Adipose tissue (tissue), 3 donors: ENCODE results near the gene XPR1. TPM values are rescaled to one million over a fixed set of nuclear protein-coding genes. Genes with fewer than 3 reads are reported as not detected.
"Not testable (repeated sequence)": the region's sequence is repeated elsewhere in the genome, so short reads cannot be mapped to it uniquely, and the experiment has no call there.

Experiments
- H3K27ac ChIP-seq: one replicate; pipeline ENCODE4 v1.5.1; 2013; ENCODE audit warnings: low read depth, low read length
- WGBS, 3 donors: extraction: QIAGEN DNeasy Blood & Tissue Kit; methylation state at CpG; one replicate each; pipeline ENCODE4 v1.1.7; 2013; 5-methylcytosine and 5-hydroxymethylcytosine counted together
- polyA plus RNA-seq, 3 donors: library from polyadenylated mRNA; stranded (reverse); fragments of 200-250 nt; gene quantifications; one replicate each; pipeline ENCODE4 v1.2.3, GENCODE V29; 2013
- donor health status: healthy with polysubstance abuse.
- donor health status: Bipolar disorder and iron deficiency.
- donor health status: healthy.

XPR1 gene
- polyA plus RNA-seq, 3 donors: 3.6 to 5.4 (median 5.1) TPM

DNA sequence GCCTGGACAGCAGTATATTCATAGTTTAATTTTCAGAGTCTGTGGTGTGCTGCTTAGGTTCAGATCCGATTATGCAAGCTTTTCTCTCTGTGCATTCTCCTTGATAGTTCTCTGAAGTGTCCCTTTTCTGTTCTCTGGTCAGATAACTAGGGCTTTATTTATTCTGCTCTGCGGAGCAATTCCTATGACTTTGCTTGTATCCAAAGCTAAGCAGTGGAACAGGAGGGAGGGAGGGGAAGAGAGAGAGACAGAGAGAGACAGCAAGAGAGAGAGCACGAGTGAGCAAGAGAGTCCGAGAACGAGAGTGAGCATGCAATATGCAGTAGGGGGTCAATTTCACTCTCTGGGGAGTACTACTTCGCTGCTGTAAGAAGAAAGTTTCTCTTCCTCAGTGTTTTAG, 113.3 kb downstream of the XPR1 start:
- 92 to 93% (median 92%) methylated on average over 6 of the region's 6 CpGs for WGBS, 3 donors
- no peak overlapping the region for H3K27ac ChIP-seq

DNA sequence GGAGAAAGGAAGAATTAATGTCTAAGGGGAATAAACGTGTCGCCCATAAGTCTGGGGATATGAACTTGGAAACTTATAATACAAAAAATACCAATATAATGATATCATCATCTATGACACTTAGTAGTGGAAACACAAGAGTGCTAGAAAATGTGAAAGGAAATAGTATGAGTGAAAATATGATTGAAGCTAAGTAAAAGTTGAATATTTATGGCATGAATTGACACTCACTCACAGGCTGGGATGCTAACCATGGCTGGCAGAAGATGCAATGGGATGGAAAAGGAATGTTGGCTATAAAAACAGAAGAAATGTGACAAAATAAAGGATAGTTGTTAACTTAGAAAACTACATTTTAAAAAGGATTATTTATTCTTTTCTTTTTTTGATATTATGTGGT, 120.1 kb downstream of the XPR1 start:
- 93 to 98% (median 98%) methylated on average over 2 of the region's 2 CpGs for WGBS, 3 donors
- H3K27ac ChIP-seq: no peak overlapping the region

DNA sequence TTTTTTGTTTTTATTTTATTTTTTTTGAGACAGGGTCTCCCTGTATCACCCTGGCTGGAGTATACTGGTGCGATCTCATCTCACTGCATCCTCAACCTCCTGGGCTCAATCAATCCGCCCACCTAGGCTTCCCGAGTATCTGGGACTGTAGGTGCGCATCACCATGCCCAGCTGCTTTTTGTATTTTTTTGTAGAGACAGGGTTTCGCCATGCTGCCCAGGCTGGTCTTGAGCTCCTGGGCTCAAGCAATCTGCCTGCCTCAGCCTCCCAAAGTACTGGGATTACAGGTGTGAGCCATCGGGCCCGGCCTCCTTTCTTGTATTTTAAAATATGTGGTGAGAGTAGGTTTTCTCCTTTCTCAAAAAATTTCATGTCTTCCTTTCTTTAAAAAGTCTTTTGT, 122.6 kb downstream of the XPR1 start:
- H3K27ac ChIP-seq: no peak overlapping the region
- 97 to 99% (median 98%) methylated on average over 7 of the region's 7 CpGs for WGBS, 3 donors

DNA sequence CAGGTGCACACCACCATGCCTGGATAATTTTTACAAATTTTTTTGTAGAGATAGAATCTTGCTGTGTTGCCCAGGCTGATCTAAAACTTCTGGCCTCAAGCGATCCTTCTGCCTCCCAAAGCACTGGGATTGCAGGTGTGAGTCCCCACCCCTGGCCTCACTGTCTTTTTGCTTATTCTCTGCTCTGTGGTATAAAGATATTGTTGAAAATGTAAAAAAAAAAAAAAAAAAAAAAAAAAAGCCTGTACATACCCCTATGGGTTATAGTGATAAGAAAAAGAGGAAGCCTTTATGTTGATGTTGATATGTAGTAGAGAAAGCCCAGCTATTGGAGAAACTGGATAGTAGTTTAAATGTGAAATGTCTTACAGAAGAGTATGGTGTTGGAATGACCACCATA, 125.8 kb downstream of the XPR1 start:
- WGBS, 3 donors: 96 to 98% (median 97%) methylated on average over 1 of the region's 1 CpG

DNA sequence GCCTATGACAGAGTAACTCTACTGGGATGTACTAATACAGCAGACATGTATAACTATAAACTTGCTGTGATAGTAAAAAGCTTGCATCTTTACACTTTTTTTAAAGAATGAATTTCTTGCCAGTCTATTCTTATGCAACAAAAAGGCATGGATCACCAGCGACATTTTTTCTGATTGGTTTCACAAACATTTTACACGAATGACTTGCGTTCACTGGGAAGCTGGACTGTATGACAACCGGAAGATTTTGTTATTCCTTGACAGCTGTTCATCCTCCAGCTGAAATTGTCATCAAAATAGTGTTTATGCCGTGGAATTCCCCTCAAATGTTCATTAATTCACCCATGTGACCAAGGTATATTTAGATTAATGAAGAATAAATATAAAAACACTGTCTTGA, 131.0 kb downstream of the XPR1 start:
- no peak overlapping the region for H3K27ac ChIP-seq
- 78 to 87% (median 78%) methylated on average over 5 of the region's 5 CpGs for WGBS, 3 donors

More for the DNA sequence above, 125.8 kb downstream of the XPR1 start:
- H3K27ac ChIP-seq: no peak overlapping the region

DNA sequence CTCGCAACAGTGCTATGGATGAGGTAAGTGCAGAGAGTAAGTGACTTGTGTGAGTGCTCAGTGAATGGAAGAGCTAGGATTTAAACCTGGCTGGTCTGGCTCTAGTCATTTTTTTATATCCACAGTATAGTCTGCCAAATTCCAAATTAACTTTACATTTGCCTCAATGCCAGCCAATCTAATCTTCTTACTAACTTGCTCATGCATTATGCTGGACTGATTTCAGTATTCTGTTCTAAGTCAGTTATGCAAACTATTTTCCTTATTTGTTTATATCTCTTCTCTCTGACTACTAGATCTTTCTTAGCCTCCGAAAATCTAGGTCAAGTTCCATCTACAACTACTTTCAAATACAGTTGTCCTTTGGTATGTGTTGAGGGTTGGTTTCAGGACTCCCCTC, 133.3 kb downstream of the XPR1 start:
- WGBS, 3 donors: 73 to 84% (median 81%) methylated on average over 2 of the region's 2 CpGs
- no peak overlapping the region for H3K27ac ChIP-seq

DNA sequence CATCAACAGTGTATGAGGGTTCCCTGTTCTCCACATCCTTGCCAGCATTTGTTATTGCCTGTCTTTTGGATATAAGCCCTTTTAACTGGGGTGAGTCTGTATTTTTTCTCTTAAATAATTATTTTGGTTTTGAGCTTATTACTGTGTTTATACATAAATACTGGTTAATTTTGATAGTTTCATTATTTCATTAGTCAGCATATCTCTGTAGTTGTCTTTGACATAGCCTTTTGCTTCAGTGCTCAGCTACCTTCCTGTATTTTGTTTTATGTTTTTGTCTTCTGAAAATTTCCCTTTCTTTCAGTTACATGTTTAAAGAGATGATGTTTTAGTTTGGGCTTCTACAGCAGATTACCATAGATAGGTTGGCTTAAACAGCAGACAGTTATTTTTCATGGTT, 138.1 kb downstream of the XPR1 start:
- H3K27ac ChIP-seq: no peak overlapping the region

DNA sequence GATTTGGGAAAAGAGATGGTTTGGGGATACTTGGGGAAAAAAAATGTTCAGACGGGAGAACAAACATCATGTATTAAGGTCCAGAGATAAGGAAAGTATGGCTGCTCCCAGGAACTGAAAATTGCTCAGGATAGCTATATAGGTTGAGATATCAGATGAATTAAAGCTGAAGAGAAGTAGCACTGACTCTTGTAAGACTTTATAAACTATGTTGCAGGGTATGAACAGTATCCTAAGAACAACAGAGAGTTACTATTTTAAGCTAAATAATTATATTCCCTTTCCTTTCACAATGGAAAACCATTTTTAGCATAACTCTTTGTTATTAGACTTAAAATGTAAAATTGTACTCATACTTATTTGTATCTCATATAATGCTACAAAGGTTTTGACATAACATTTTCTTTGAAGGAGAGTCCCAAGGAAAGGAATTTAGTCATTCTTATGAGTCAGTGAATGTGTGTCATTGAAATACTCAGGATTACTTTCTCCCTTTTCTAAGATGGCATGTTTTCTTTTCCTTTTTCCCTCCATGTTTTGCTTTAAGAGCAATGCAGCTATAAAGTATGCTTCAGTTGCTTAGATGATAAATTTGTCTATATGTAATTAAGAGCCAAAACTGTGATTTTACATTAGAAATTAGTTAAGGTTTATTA, 141.5 kb downstream of the XPR1 start:
- H3K27ac ChIP-seq: no peak overlapping the region
- 52 to 97% (median 94%) methylated on average over 1 of the region's 1 CpG for WGBS, 3 donors

DNA sequence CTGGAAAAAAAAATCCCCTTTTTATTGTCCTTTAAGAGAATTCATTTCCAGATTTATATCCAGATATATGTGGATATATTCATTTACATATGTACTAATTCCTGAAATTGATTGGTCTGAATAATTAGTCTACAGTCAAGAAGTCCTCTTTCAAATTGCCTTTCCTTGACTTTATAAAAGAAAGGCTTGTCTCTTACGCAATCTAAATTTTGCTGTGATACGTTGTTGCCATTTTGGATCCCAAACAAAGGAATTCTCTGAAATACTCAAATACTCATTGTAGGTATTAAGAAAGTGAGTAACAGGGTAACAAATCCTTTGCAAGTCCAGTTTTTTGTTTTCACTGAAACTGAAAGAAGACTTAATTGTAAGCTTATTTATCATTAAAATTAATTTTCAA, 144.0 kb downstream of the XPR1 start:
- 93 to 95% (median 94%) methylated on average over 2 of the region's 2 CpGs for WGBS, 3 donors
- no peak overlapping the region for H3K27ac ChIP-seq

DNA sequence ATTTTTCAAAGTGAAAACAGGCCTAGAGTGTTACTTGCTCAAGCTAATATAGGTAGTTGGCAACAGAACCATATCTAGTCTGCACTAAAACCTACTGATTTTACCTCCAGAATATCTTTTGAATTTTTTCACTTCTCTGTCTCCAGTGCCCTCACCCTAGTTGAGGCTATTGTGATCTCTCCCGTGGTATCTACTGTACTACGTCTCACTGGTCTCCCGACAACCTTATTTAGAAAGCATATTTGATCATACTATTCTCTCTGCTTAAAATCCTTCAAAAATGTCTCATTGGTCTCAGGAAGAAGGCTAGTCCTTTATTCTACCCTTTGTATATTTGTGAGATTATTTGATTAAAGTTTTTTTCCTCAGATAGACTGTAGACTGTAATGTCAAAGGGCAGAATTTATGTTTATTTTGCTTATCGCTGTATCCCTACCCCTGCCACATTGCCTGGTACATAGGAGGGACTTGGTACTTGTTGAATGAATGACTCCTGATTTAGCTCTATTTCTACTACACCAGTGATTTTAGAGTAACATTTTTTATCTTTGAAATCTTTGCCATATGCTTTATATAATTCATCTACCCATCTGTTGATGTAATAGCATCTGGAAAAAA, 145.4 kb downstream of the XPR1 start:
- 32 to 90% (median 69%) methylated on average over 4 of the region's 4 CpGs for whole genome bisulfite sequencing, 3 donors
- H3K27ac ChIP-seq: no peak overlapping the region

DNA sequence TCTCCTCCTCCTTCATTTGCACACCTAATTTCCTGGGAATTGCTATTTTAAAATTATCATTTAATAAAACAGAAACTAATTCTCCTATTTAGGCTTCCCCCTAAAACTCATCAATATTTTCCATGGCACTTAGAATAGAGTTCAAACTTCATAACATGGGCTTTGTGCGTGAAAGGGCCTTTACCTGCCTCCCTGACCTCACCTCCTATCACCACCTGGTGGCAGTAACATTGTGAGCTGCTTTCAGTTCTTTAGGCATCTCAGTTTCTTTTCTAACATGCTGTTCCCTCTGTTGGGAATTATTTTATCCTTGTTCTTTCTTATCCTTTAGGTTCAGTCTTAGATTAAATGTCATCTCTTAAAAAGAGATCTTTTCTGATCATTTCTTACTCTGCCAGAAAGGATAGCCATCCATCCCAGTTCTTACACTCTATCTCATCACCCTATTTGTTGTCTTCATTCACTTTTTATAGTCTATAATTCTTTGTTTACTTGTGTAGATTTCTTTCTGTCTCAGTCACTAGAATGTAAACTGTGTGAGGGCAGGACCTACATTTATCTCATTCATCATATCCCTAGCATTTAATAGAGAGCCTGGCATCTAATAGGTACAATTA, 147.1 kb downstream of the XPR1 start:
- no peak overlapping the region for H3K27ac ChIP-seq
- WGBS, 3 donors: 63 to 100% (median 78%) methylated on average over 1 of the region's 1 CpG

DNA sequence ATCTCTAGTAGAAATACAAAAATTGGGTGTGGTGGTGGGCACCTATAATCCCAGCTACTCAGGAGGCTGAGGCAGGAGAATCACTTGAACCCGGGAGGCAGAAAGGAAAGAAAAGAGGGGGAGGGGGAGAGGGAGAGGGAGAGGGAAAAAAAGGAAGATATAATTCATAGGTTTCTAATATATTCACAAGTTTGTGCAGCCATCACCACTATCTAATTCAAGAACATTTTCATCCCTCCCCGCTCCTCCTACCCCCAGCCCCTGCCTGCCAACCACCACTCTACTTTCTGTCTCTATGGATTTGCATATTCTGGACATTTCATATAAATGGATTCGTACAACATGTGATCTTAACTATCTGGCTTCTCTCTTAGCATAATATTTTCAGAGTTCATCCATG, 147.8 kb downstream of the XPR1 start:
- WGBS, 3 donors: 93 to 96% (median 96%) methylated on average over 3 of the region's 3 CpGs
- no peak overlapping the region for H3K27ac ChIP-seq

DNA sequence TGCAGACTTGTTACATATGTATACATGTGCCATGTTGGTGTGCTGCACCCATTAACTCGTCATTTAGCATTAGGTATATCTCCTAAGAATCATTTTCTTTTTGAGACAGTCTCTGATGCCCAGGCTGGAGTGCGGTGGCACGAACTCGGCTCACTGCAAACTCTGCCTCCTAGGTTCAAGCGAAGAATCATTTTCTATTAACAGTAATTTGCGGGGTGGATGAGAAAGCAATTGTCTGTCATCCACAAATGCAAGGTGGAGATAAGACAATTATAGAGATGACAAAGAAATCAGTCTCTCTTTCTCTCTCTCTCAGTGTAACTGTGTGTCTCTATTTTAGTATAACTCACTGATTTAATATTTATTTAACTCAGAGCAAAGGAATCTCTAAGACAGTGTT, 149.9 kb downstream of the XPR1 start:
- 91 to 97% (median 97%) methylated on average over 6 of the region's 6 CpGs for WGBS, 3 donors
- no peak overlapping the region for H3K27ac ChIP-seq

DNA sequence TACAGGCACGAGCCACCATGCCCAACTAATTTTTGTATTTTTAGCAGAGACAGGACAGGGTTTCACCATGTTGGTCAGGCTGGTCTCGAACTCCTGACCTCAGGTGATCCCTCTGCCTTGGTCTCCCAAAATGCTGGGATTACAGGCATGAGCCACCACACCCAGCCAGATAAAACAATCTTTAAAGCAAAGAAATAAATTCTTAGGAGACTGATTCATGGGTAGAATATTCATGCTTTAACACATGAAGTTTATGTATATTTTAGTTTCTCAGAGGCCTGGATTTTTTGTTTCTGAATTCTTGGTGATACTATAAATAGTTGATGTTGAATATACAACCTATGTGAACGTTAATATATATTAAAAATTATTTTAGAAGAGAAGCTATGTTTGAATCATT, 153.5 kb downstream of the XPR1 start:
- 76 to 91% (median 86%) methylated on average over 3 of the region's 3 CpGs for WGBS, 3 donors
- H3K27ac ChIP-seq: no peak overlapping the region

DNA sequence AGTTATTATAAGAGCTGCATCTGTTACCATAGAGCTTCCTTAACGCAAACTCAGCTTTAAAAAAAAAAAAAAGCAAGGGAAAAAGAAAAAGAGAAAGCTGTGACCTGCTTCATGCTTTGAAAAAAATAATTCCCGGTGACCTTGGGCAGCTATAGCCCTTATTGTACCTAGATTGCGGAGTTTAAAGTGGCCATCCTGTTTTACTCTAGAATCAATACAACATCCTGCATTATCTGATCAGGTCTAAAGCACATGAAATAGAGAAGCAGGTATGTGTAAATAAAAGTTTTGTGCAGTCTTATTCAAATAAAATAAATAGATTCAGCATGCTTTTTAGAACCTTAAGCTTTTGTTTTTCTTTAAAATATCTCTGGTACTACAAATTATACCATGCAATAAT, 154.1 kb downstream of the XPR1 start:
- no peak overlapping the region for H3K27ac ChIP-seq
- WGBS, 3 donors: 27 to 83% (median 74%) methylated on average over 3 of the region's 3 CpGs

DNA sequence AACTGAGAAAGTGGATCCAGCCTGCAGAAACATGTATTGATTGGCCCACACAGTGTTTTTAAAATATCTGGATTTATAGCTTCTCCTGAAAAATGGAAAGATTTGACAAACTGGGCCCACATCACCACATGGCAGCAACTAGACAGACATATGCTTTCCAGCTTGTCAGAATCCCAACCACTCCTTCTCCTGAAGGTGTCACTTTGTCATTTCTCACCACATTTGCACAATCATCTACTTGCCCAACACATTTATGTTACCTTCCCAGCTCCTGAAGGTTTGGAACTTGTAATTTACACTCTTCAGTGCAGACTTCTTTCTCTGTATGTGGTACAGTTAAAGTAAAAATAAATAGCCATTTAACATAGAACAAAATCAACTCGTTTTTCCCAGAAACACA, 154.8 kb downstream of the XPR1 start:
- H3K27ac ChIP-seq: no peak overlapping the region
- WGBS, 3 donors: 63 to 91% (median 87%) methylated on average over 1 of the region's 1 CpG

DNA sequence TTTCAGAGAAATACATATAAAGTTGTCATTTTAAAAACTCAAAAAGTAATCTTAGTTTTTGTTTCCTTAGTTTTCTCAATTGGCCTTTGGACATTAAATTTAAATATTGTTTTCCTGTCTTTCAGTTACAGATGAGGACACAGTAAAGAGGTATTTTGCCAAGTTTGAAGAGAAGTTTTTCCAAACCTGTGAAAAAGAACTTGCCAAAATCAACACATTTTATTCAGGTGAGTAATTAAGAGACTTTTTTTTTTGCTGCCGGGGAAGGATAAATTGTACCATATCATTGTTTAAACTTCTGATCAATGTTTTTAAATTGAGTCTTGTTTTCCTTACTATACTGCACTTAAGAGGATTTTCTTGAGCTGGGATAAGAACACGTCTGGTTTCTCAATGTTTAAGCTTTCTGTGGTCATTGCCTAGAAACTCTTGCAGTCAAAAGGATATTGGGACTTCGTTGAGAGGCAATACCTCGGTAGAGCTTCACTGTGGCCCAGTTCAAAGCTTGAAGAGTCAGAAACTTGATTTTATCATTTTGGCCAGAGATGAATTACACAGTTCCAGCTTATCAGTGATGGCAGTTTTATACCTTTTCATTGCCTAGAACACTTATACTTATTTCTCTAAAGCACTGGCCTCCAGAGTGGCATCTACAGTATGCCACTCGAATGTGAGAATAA, 155.9 kb downstream of the XPR1 start:
- 38 to 93% (median 90%) methylated on average over 5 of the region's 5 CpGs for WGBS, 3 donors
- no peak overlapping the region for H3K27ac ChIP-seq

DNA sequence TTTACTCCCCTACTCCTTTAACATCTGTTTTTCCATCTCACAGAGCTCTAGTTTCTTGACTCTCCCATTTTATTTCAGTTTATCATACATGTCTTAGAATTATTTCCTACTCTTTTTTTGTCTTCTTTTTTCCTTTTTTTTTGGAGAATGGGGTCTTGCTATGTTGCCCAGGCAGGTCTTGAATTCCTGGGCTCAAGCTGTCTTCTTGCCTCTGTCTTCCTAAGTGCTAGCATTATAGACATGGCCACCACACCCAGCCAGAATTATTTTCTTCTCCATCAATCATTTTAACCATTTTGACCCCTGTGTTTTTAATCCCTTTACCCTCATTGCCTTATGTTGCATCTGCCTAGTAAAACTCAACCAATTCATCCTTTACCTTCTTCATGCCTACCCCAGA, 157.6 kb downstream of the XPR1 start:
- no peak overlapping the region for H3K27ac ChIP-seq

DNA sequence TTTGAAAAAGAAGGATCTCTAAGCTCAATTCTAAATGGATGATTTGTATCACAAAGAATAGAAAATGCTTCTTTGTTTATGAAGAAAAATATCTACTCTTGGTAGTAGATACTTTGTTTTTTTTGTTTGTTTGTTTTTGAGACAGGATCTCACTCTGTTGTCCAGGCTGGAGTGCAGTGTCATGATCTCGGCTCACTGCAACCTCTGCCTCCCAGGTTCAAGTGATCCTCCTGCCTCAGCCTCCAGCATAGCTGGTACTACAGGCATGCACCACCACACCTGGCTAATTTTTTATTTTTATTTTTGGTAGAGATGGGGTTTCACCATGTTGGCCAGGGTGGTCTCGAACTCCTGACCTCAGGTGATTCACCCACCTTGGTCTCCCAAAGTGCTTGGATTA, 159.3 kb downstream of the XPR1 start:
- H3K27ac ChIP-seq: not testable (repeated sequence)
- 94 to 98% (median 95%) methylated on average over 2 of the region's 2 CpGs for WGBS, 3 donors

DNA sequence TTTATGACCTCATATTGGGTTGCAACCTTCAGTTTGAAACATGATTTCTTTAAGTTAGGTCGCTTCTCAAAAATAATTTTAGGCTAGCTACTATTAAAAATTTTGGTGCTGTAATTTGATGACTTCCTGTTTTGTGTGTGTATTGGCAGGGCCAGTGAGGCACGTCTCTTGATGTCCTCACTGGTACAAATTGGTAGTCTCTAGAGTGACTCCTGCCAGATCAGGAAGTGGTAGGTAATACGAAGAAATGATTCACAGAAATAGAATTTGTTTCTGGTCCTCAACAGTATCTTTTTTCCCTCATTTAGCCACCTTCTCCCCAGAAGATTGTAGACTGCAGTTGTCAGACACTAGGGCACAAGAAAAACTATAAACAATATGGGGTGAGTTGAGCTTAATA, 160.0 kb downstream of the XPR1 start:
- no peak overlapping the region for H3K27ac ChIP-seq
- 56 to 80% (median 62%) methylated on average over 3 of the region's 3 CpGs for WGBS, 3 donors
